ENCODE results near the gene SLC6A17.

SLC6A17 gene

DNA sequence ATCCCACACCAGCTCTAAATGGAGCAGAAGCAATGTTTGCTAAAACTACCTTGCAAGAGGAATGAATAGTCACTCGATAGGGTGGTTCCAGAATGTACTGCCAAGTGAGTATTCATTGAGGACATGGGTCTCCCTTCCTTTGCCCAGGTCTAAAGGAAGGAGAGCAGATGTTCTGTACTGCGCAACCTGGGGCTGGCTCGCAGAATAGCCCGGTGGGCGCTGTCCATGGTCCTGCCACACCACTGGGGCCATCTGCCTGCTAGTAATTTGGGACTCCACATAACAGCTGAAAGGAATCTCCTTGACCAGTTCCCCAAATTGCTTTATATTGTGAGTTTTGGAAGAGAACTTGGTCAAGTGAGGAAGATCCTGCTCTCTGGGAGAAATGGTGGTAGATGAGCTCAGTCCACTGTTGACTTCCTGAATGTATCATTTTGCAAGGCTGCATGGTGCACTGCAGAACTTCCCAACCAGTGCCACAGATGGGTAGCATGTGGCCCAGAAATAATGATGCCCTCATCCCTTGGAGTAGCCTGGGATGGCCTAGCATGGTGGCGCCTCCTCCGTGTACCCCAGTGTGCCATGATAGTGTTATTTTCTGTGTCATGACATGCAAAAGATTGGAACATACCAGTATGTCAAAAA, 5.7 kb downstream of the SLC6A17 start:
- Histone ChIP-seq H3K9me3 (no peaks in the 10 kb centered on the region), H3K27me3 (peaks cover 20% of the 10 kb centered on the region), H3K4me3 (ENCODE audit: low read depth, low read length) (no peak overlapping the region), H3K36me3 (no peaks in the 10 kb centered on the region), H3K4me1 (no peaks in the 10 kb centered on the region; the same call in 1 of the 2 replicates)
- TF ChIP-seq, protein P1, sequence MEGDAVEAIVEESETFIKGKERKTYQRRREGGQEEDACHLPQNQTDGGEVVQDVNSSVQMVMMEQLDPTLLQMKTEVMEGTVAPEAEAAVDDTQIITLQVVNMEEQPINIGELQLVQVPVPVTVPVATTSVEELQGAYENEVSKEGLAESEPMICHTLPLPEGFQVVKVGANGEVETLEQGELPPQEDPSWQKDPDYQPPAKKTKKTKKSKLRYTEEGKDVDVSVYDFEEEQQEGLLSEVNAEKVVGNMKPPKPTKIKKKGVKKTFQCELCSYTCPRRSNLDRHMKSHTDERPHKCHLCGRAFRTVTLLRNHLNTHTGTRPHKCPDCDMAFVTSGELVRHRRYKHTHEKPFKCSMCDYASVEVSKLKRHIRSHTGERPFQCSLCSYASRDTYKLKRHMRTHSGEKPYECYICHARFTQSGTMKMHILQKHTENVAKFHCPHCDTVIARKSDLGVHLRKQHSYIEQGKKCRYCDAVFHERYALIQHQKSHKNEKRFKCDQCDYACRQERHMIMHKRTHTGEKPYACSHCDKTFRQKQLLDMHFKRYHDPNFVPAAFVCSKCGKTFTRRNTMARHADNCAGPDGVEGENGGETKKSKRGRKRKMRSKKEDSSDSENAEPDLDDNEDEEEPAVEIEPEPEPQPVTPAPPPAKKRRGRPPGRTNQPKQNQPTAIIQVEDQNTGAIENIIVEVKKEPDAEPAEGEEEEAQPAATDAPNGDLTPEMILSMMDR (IDR thresholded peaks at IDR 0.05; ENCODE audit: low read depth, low read length): no peak
- no peak for DNase-seq

DNA sequence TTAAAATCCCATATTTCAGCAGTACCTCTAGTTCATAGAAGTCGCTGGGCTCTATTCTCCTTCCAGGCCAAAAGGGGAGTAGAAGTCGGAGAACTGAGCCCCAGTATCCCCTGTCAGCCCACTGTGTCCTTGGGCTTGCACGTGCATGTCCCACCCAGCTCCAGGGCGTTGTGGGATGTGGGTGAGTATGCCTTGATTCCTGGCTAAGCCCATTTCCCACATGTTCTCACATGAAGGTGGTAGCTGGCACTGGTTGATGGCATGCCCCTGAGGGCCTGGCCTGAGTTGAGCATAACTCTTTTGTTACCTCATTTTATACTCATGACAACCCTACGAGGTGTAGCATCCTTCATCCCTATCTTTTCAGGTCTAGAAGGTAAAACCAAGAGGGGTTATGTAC, 8.0 kb downstream of the SLC6A17 start:
- TF ChIP-seq, protein P1 (IDR thresholded peaks at IDR 0.05; ENCODE audit: low read depth, low read length): no peak
- Histone ChIP-seq H3K4me3 (ENCODE audit: low read depth, low read length) (no peak overlapping the region), H3K9me3 (no peaks in the 10 kb centered on the region), H3K4me1 (no peaks in the 10 kb centered on the region; the same call in 1 of the 2 replicates), H3K36me3 (no peaks in the 10 kb centered on the region), H3K27me3 (no peaks in the 10 kb centered on the region)
- DNase-seq: no peak

DNA sequence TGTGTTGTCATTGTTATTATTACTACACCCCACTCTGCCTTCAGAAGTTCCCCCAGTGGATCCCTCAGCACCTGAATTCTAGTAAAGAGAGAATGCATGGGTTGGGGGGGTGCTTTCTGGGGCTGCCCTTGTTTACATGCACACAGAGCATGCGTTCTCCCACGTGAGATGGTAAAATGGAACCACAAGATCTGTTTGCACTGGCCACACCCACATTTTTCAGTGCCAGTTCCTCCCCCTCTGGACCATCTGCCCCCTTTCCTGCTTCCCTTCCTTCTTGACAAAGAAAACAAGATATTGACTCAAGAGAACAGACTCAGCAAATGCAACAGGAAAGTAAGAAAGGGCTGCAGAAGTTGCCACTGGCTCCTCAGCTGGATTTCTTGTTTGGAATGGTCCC, 8.9 kb downstream of the SLC6A17 start:
- H3K27me3 ChIP-seq: no peaks in the 10 kb centered on the region
- DNase-seq: no peak

DNA sequence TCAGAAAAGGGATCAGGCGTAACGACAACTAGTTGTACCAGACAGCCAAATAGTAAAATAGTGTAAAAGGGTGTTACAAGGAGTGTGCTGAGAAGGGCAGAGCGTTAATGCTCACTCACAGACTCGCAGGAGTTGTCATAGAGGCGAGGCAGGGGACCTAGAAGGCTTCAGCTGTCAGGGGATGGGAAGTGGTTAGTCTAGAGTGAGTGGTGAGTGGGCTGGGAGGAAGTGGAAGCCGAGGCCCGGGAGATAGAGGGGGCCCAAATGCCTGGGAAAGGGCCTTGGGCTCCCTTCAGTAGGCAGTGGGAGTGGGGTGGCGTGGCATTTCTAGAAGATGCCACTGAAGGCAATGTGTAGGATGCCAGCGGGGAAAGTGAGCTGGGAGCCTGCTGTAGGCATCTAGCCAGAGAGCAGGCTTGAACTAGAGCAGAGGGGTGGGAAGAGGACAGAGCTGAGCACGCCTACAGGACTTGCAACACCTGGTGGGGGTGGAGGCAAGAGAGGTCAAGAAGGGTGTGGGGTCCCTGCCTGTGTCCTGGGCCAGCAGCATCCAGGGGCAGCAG, 10.3 kb downstream of the SLC6A17 start:
- H3K4me3 ChIP-seq (ENCODE audit: low read depth, low read length): no peak overlapping the region
- H3K9me3 ChIP-seq: no peaks in the 10 kb centered on the region
- no peaks in the 10 kb centered on the region for H3K36me3 ChIP-seq
- H3K4me1 ChIP-seq: peaks cover 8% of the 10 kb centered on the region
- no peak for DNase-seq
- TF ChIP-seq, protein P1 (IDR thresholded peaks at IDR 0.05; ENCODE audit: low read depth, low read length): no peak
- H3K27me3 ChIP-seq: no peaks in the 10 kb centered on the region

More for the DNA sequence above, 8.9 kb downstream of the SLC6A17 start:
- Histone ChIP-seq H3K4me1 (no peaks in the 10 kb centered on the region), H3K9me3 (no peaks in the 10 kb centered on the region), H3K4me3 (ENCODE audit: low read depth, low read length) (no peak overlapping the region), H3K36me3 (no peaks in the 10 kb centered on the region)
- TF ChIP-seq, protein P1 (IDR thresholded peaks at IDR 0.05; ENCODE audit: low read depth, low read length): no peak

DNA sequence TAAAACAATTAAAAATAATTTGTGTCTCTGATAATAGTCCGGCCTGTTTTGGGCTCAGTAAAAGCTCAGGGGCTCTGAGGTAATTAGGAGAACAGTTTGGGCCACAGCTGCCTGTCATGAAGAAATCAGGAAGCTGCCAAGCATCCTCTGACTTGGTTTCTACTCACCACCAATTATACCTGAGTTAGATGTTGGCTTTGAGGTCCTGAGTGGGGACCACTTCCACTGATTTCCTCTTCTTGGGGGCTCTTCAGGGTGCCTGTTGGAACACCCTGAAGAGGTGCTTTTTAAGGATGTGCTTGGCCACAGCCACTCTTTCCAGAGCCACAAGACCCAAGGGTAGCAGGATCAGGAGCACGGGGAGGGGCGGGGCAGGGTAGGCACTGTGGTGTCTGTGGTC, 10.9 kb downstream of the SLC6A17 start:
- Histone ChIP-seq H3K36me3 (no peaks in the 10 kb centered on the region), H3K4me3 (ENCODE audit: low read depth, low read length) (no peak overlapping the region), H3K4me1 (peaks cover 8% of the 10 kb centered on the region), H3K9me3 (no peaks in the 10 kb centered on the region), H3K27me3 (no peaks in the 10 kb centered on the region)
- TF ChIP-seq, protein P1 (IDR thresholded peaks at IDR 0.05; ENCODE audit: low read depth, low read length): no peak
- no peak for DNase-seq

DNA sequence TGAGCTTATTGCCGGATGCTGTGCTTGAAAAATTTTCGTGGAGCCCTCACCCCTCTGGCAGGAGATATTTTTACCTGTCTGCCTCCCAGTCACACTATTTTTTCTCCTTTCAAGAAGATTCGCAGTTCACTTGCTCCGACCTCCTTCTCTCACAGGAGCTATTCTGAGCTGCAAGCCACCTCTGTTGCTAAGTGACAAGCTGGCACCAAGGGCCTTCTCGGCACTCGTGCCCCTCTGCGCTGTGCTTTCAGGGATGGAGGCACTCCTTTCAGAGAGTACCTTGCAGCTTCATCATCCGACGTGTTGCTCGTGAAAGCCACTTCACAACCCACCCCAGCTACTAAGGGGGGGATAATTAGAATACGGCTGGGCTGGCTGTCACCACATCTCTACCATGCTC, 11.6 kb downstream of the SLC6A17 start:
- Histone ChIP-seq H3K36me3 (no peaks in the 10 kb centered on the region), H3K4me1 (peaks cover 8% of the 10 kb centered on the region), H3K27me3 (no peaks in the 10 kb centered on the region), H3K4me3 (ENCODE audit: low read depth, low read length) (no peak overlapping the region), H3K9me3 (no peaks in the 10 kb centered on the region)
- DNase-seq: no peak
- TF ChIP-seq, protein P1 (IDR thresholded peaks at IDR 0.05; ENCODE audit: low read depth, low read length): no peak
